Osteoblast (primary cell): ENCODE measurements around the gene PDS5B. TPM values are rescaled to one million over a fixed set of nuclear protein-coding genes. Genes with fewer than 3 reads are reported as not detected.

ENCODE experiments used
- DNase-seq: peaks from one replicate; pipeline ENCODE4 v3.0.0; 2011; ENCODE audit warnings: low spot score, mixed read lengths; ENCODE audit not compliant: insufficient read length; ENCODE audit errors: missing footprints
- H2AFZ ChIP-seq: 2 replicates; pipeline ENCODE4 v1.6.0; 2011; ENCODE audit warnings: mild to moderate bottlenecking, low read length
- H3K27ac ChIP-seq: 2 replicates; pipeline ENCODE4 v1.5.1; 2011; ENCODE audit warnings: mild to moderate bottlenecking, low read depth, low read length, moderate library complexity
- H3K27me3 ChIP-seq: 2 replicates; pipeline ENCODE4 v1.6.0; 2012; ENCODE audit warnings: mild to moderate bottlenecking, control low read depth, inconsistent platforms, low read length, moderate library complexity; ENCODE audit not compliant: insufficient read depth
- H3K36me3 ChIP-seq: 2 replicates; pipeline ENCODE4 v1.5.1; 2011; ENCODE audit warnings: mild to moderate bottlenecking, low read length, control low read depth, moderate library complexity; ENCODE audit not compliant: insufficient read depth
- H3K4me1 ChIP-seq: 2 replicates; pipeline ENCODE4 v1.5.1; 2011; ENCODE audit warnings: mild to moderate bottlenecking, low read length, control low read depth, moderate library complexity; ENCODE audit not compliant: insufficient read depth
- H3K4me2 ChIP-seq: 2 replicates; pipeline ENCODE4 v1.6.0; 2011; ENCODE audit warnings: mild to moderate bottlenecking, low read length; ENCODE audit not compliant: insufficient read depth
- H3K4me3 ChIP-seq: fragments of 200-600 bp; sonication (generic); 3 replicates; pipeline ENCODE4 v1.5.1; 2012; ENCODE audit warnings: mild to moderate bottlenecking, low read length, inconsistent platforms; ENCODE audit not compliant: insufficient read depth
- H3K79me2 ChIP-seq: 2 replicates; pipeline ENCODE4 v1.6.0; 2012; ENCODE audit warnings: mild to moderate bottlenecking, low read length, control low read depth, inconsistent platforms; ENCODE audit not compliant: insufficient read depth
- H3K9me3 ChIP-seq: 2 replicates; pipeline ENCODE4 v1.5.1; 2011; ENCODE audit warnings: low read depth, low read length, control low read depth
- H4K20me1 ChIP-seq: 2 replicates; pipeline ENCODE4 v1.6.0; 2012; ENCODE audit warnings: mild to moderate bottlenecking, low read length, control low read depth; ENCODE audit not compliant: insufficient read depth
- total RNA-seq: library from RNA; depleted of rRNA; stranded (reverse); fragments of >200 nt; gene quantifications from 2 replicates; pipeline ENCODE4 v1.2.3, GENCODE V29; 2012
- TF ChIP-seq, protein P1 (sequence below): IDR thresholded peaks from 2 replicates; pipeline ENCODE4 v1.5.1; 2011; ENCODE audit warnings: mild to moderate bottlenecking, low read depth, low read length, moderate library complexity; ENCODE audit errors: extremely low read depth

PDS5B gene
- total RNA-seq, 1 donor = 23.2 TPM

DNA sequence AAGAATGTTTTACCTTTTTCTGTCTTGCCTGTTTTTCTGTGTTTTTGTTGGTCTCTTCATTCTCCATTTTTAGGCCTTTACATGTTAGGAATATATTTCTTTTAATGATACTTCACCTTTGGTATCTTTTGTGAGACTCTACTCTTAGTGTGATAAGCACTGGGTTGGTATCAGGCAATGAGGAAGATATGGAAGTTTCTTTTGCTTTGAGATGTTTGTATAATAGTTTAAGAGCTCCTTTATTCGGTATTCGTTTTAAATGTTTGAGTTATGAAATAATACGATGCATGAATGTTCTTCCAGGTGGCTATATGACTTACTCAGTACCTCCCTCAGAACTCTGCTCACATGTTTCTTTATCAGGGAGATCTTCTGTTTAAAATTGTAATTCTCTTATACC lies 144.8 kb downstream of the PDS5B start:
- Histone ChIP-seq H3K79me2 (peaks cover 4% of the 10 kb centered on the region), H3K4me2 (no peak overlapping the region), H3K27ac (peak overlapping the region; percentile 48), H4K20me1 (no peaks in the 10 kb centered on the region), H3K27me3 (no peaks in the 10 kb centered on the region), H2AFZ (no peak overlapping the region), H3K4me1 (peaks cover 19% of the 10 kb centered on the region), H3K36me3 (no peaks in the 10 kb centered on the region), H3K4me3 (no peak overlapping the region), H3K9me3 (no peaks in the 10 kb centered on the region)
- DNase-seq = no peak
- TF ChIP-seq, protein P1, sequence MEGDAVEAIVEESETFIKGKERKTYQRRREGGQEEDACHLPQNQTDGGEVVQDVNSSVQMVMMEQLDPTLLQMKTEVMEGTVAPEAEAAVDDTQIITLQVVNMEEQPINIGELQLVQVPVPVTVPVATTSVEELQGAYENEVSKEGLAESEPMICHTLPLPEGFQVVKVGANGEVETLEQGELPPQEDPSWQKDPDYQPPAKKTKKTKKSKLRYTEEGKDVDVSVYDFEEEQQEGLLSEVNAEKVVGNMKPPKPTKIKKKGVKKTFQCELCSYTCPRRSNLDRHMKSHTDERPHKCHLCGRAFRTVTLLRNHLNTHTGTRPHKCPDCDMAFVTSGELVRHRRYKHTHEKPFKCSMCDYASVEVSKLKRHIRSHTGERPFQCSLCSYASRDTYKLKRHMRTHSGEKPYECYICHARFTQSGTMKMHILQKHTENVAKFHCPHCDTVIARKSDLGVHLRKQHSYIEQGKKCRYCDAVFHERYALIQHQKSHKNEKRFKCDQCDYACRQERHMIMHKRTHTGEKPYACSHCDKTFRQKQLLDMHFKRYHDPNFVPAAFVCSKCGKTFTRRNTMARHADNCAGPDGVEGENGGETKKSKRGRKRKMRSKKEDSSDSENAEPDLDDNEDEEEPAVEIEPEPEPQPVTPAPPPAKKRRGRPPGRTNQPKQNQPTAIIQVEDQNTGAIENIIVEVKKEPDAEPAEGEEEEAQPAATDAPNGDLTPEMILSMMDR = no peak

DNA sequence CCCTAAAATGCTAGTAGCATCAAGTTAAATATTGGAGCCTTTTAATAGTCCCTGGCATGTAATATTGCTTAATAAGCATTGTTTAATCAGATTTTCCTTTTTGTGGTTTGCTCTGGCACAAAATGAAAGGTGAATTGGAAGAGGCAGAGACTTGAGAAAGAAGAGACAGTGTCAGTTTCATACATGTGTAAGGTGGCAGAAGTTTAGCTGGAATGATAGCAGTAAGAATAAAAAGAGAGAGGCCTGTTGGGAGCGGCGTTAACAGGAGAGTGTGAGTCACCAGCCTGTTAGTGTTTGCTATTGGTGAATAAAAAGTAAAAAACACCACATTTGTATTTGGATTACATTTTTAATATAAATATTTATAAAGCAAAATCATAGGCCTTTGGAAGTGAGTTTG lies 145.3 kb downstream of the PDS5B start:
- H3K9me3 ChIP-seq = no peaks in the 10 kb centered on the region
- H3K4me1 ChIP-seq = peaks cover 23% of the 10 kb centered on the region
- peaks cover 4% of the 10 kb centered on the region for H3K79me2 ChIP-seq
- no peak overlapping the region for H3K4me3 ChIP-seq
- H3K36me3 ChIP-seq = no peaks in the 10 kb centered on the region
- H4K20me1 ChIP-seq = no peaks in the 10 kb centered on the region
- H3K27ac ChIP-seq = peak overlapping the region; percentile 48
- TF ChIP-seq, protein P1 = no peak
- no peak for DNase-seq
- H3K4me2 ChIP-seq = no peak overlapping the region
- no peak overlapping the region for H2AFZ ChIP-seq
- H3K27me3 ChIP-seq = no peaks in the 10 kb centered on the region

DNA sequence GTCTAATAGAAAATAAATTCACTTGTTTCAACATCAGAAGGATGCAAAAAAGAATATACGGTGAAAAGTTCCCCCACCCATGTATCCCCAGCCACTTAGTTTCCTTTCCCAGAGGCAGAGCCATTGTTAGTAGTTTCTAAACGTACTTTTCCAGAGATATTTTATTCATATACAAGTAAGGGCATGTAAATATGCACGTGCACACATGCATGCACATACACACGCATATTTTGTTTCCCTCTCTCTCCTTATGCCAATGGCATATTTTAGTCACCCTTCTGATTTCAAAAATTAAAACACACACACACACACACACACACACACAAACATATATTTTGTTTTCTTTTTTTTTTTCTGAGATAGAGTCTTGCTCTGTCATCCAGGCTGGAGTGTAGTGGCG lies 147.4 kb downstream of the PDS5B start:
- Histone ChIP-seq H3K4me2 (no peak overlapping the region), H3K27me3 (no peaks in the 10 kb centered on the region), H3K79me2 (no peaks in the 10 kb centered on the region), H3K9me3 (no peaks in the 10 kb centered on the region), H3K27ac (no peak overlapping the region), H3K4me1 (peaks cover 23% of the 10 kb centered on the region), H2AFZ (no peak overlapping the region), H3K36me3 (no peaks in the 10 kb centered on the region), H3K4me3 (no peak overlapping the region), H4K20me1 (no peaks in the 10 kb centered on the region)
- no peak for DNase-seq
- TF ChIP-seq, protein P1 = no peak

DNA sequence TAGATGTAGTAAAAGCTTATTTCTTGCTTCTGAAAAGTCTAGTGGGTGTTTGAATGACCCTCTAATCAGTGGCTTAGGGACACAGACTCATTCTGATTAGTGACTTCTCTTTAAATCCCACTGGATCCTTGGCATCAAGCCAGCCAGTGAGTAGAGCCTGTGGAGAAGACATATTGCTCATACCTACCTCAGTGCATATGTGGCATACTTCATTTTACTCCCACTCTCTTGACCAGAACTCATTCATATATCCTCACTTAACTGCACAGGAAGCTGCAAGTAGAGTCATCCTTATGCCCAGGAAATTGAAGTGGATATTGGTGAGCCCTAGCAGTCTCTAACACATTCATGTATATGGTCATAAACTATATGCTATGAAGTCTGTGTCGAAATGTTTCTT lies 148.3 kb downstream of the PDS5B start:
- Histone ChIP-seq H3K4me1 (peaks cover 23% of the 10 kb centered on the region), H3K79me2 (no peaks in the 10 kb centered on the region), H2AFZ (no peak overlapping the region), H3K9me3 (no peaks in the 10 kb centered on the region), H3K4me2 (peak overlapping the region; percentile 29), H3K27me3 (no peaks in the 10 kb centered on the region), H3K36me3 (no peaks in the 10 kb centered on the region), H3K4me3 (no peak overlapping the region), H3K27ac (peak overlapping the region; percentile 9), H4K20me1 (no peaks in the 10 kb centered on the region)
- TF ChIP-seq, protein P1 = no peak
- no peak for DNase-seq
